ENCODE data around the gene NUP35.

GRCh38 chr2:183162362-183162761 lies 38.1 kb downstream of the NUP35 start:
- TF ChIP-seq POLR2A (IDR thresholded peaks at IDR 0.05) = no peak
- no peak for TF ChIP-seq CTCF (IDR thresholded peaks at IDR 0.05)

All from transverse colon (tissue), 3 donors.